Thyroid gland (tissue), 4 donors: ENCODE data around the gene LDLRAD4. TPM values are rescaled to one million over a fixed set of nuclear protein-coding genes. Genes with fewer than 3 reads are reported as not detected.

Experiments
- DNase-seq, 2 donors: peaks; one replicate each; pipeline ENCODE4 v3.0.0-alpha.2; 2019
- H3K27ac ChIP-seq, 3 donors: fragments of 200-600 bp; sonication (generic); 1 replicate in 2 of 3; 2 replicates in 1 of 3; pipeline ENCODE4 v1.5.1; 2016 to 2019; ENCODE audit warnings: mild to moderate bottlenecking in 1 of 3, moderate library complexity in 1 of 3
- H3K27me3 ChIP-seq: fragments of 200-600 bp; sonication (generic); one replicate; pipeline ENCODE4 v1.5.1; 2019
- H3K36me3 ChIP-seq, 2 donors: fragments of 200-600 bp; sonication (generic); one replicate each; pipeline ENCODE4 v1.5.1; 2016 to 2019
- H3K4me1 ChIP-seq, 2 donors: fragments of 200-600 bp; sonication (generic); one replicate each; pipeline ENCODE4 v1.5.1; 2017 to 2019
- H3K4me3 ChIP-seq, 3 donors: fragments of 200-600 bp; sonication (generic); replicated peaks in 1 of 3; 1 replicate in 2 of 3; 2 replicates in 1 of 3; pipeline ENCODE4 v1.5.1; 2016; ENCODE audit warnings: mild to moderate bottlenecking in 1 of 3
- H3K9me3 ChIP-seq: fragments of 200-600 bp; sonication (generic); one replicate; pipeline ENCODE4 v1.5.1; 2017
- CTCF ChIP-seq, 6 experiments: fragments of 200-600 bp in 3 of 6; fragments of 450-650 bp in 3 of 6; sonication (generic) in 3 of 6; IDR thresholded peaks; one replicate each; pipeline ENCODE4 v1.5.1; 2016 to 2019; ENCODE audit warnings: antibody characterized with exemption in 6 of 6, mild to moderate bottlenecking in 2 of 6, inconsistent platforms in 1 of 6, moderate library complexity in 1 of 6
- POLR2A ChIP-seq, 2 donors: fragments of 450-650 bp; IDR thresholded peaks; one replicate each; pipeline ENCODE4 v1.6.1; 2017; ENCODE audit warnings: antibody characterized with exemption in 2 of 2, mild to moderate bottlenecking in 2 of 2, moderate library complexity in 1 of 2
- WGBS, 2 donors: methylation state at CpG; one replicate each; pipeline ENCODE4 v1.1.5; 2017; 5-methylcytosine and 5-hydroxymethylcytosine counted together
- intact Hi-C: fragments of 100-400 bp; cut with DNase I; formaldehyde crosslinking; loops from one replicate; pipeline ENCODE4 v1.15.1; 2023
- total RNA-seq, 4 donors: library from RNA; depleted of rRNA; stranded (reverse); fragments of >200 nt; gene quantifications; one replicate each; pipeline ENCODE4 v1.2.3, GENCODE V29; 2016

LDLRAD4 gene
- total RNA-seq, 4 donors from 2014 or later = 23.7 to 35.7 (median 29.7) TPM

GRCh38 chr18:13267431-13267873, 48.9 kb downstream of the LDLRAD4 start:
- TF ChIP-seq CTCF (IDR thresholded peaks at IDR 0.05) (no peak), POLR2A (IDR thresholded peaks at IDR 0.05) (no peak)
- Histone ChIP-seq H3K4me1 (peaks cover 27 to 57% of the 10 kb centered on the region in 2 donors), H3K27ac (peak overlapping the region in 2 of 3 donors; percentile 68 to 82), H3K9me3 (no peaks in the 10 kb centered on the region), H3K4me3 (no peak overlapping the region), H3K27me3 (no peaks in the 10 kb centered on the region), H3K36me3 (no peaks in the 10 kb centered on the region)
- DNase-seq = no peak
- WGBS, 2 donors = 88% methylated on average over 7 of the region's 7 CpGs
- intact Hi-C loops = no loop called here

DNA sequence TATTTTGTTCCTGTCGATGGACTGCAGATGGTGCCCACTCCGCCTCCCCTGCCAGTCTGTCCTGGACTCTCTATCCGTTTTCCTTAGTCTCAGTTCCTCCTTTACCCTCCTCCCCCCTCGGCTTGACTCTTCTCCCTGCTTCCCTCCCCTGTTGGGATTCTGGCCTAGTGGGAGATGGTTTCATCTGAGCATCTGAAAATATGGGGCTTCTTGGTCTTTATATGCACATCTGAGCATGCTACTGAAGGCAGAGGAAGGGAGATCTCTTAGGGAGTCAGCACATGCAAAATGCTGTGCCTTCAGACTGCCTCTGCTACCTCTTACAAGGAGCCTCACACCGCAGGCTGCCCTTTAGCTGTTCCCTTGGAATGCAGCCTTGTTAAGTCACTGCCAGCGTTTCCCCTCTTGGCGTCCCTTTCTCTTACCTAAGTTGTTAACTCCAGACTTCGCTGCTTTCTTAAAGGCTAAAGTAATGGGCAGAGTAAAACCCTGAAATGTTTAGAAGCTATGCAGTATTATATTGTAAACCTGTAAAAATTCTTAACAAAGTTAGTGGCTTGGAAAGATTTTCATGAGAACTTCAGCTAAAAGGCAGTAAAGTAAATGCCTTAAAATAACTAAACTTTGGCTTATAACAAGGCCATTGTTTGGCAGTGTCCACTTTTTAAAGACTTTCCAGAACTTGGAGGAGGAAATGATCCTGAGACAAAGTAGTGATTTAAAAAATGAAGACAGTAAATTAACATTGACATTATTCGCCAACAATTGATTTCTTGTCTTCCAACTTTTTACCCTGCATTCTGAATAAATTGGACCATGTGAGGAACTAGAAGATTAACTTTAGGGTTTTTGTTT, 49.8 kb downstream of the LDLRAD4 start:
- TF ChIP-seq POLR2A (IDR thresholded peaks at IDR 0.05) = no peak
- TF ChIP-seq CTCF (IDR thresholded peaks at IDR 0.05) = peak in 1 of 6 experiments; percentile 16
- no peak overlapping the region for H3K4me3 ChIP-seq
- 32 to 33% methylated on average over 9 of the region's 9 CpGs for WGBS, 2 donors
- H3K27ac ChIP-seq = peak overlapping the region; percentile 66 to 82 (median 68)
- H3K9me3 ChIP-seq = no peaks in the 10 kb centered on the region
- H3K4me1 ChIP-seq = peaks cover 27 to 56% of the 10 kb centered on the region in 2 donors
- intact Hi-C loops = no loop called here
- DNase-seq = peak; percentile 66 to 74
- no peaks in the 10 kb centered on the region for H3K36me3 ChIP-seq
- no peaks in the 10 kb centered on the region for H3K27me3 ChIP-seq

GRCh38 chr18:13269013-13269280, 50.4 kb downstream of the LDLRAD4 start:
- H3K36me3 ChIP-seq = no peaks in the 10 kb centered on the region
- H3K27ac ChIP-seq = peak overlapping the region; percentile 66 to 82 (median 68)
- intact Hi-C loops = no loop called here
- no peaks in the 10 kb centered on the region for H3K27me3 ChIP-seq
- H3K4me3 ChIP-seq = no peak overlapping the region
- no peaks in the 10 kb centered on the region for H3K9me3 ChIP-seq
- TF ChIP-seq POLR2A (IDR thresholded peaks at IDR 0.05) = no peak
- TF ChIP-seq CTCF (IDR thresholded peaks at IDR 0.05) = no peak
- WGBS, 2 donors = 70 to 74% methylated on average over 1 of the region's 1 CpG
- peaks cover 27 to 55% of the 10 kb centered on the region in 2 donors for H3K4me1 ChIP-seq
- no peak for DNase-seq

GRCh38 chr18:13269521-13270011, 51.0 kb downstream of the LDLRAD4 start:
- DNase-seq = peak; percentile 20 to 29
- TF ChIP-seq CTCF (IDR thresholded peaks at IDR 0.05) = no peak
- no peak for TF ChIP-seq POLR2A (IDR thresholded peaks at IDR 0.05)
- H3K4me1 ChIP-seq = peaks cover 27 to 49% of the 10 kb centered on the region in 2 donors
- no peaks in the 10 kb centered on the region for H3K27me3 ChIP-seq
- no peaks in the 10 kb centered on the region for H3K36me3 ChIP-seq
- no peak overlapping the region for H3K4me3 ChIP-seq
- no peaks in the 10 kb centered on the region for H3K9me3 ChIP-seq
- H3K27ac ChIP-seq = peak overlapping the region; percentile 66 to 82 (median 68)
- intact Hi-C loops = no loop called here
- 69 to 77% methylated on average over 10 of the region's 10 CpGs for WGBS, 2 donors

GRCh38 chr18:13270279-13270855, 51.8 kb downstream of the LDLRAD4 start:
- intact Hi-C loops = no loop called here
- no peaks in the 10 kb centered on the region for H3K9me3 ChIP-seq
- H3K27ac ChIP-seq = no peak overlapping the region
- no peak overlapping the region for H3K4me3 ChIP-seq
- 91 to 93% methylated on average over 11 of the region's 11 CpGs for WGBS, 2 donors
- H3K27me3 ChIP-seq = no peaks in the 10 kb centered on the region
- TF ChIP-seq CTCF (IDR thresholded peaks at IDR 0.05) (no peak), POLR2A (IDR thresholded peaks at IDR 0.05) (no peak)
- peaks cover 27 to 46% of the 10 kb centered on the region in 2 donors for H3K4me1 ChIP-seq
- DNase-seq = no peak
- H3K36me3 ChIP-seq = no peaks in the 10 kb centered on the region
